H9 (cell line): ENCODE data around the gene PLP2. TPM values are rescaled to one million over a fixed set of nuclear protein-coding genes. Genes with fewer than 3 reads are reported as not detected.

Experiments used
- DNase-seq: peaks from one replicate; pipeline ENCODE4 v3.0.0-alpha.2; 2017
- H2AFZ ChIP-seq: one replicate; pipeline ENCODE4 v1.6.1; 2013; ENCODE audit warnings: mild to moderate bottlenecking, low read length, control low read depth, moderate library complexity
- H2AK5ac ChIP-seq: 2 replicates; pipeline ENCODE4 v1.6.1; 2013; ENCODE audit warnings: low read length, control low read depth, mixed read lengths; ENCODE audit not compliant: insufficient read length
- H2BK120ac ChIP-seq: one replicate; pipeline ENCODE4 v1.6.1; 2013; ENCODE audit warnings: low read depth, mild to moderate bottlenecking, low read length, control low read depth, inconsistent platforms; ENCODE audit not compliant: poor library complexity, severe bottlenecking
- H2BK12ac ChIP-seq: 2 replicates; pipeline ENCODE4 v1.6.1; 2013; ENCODE audit warnings: low read length, control low read depth, mixed read lengths, low read depth; ENCODE audit not compliant: insufficient read length
- H2BK15ac ChIP-seq: 2 replicates; pipeline ENCODE4 v1.6.1; 2013; ENCODE audit warnings: low read depth, low read length, control low read depth
- H2BK20ac ChIP-seq: one replicate; pipeline ENCODE4 v1.6.1; 2013; ENCODE audit warnings: low read depth, mild to moderate bottlenecking, low read length, control low read depth, inconsistent platforms; ENCODE audit not compliant: poor library complexity, severe bottlenecking
- H2BK5ac ChIP-seq: 2 replicates; pipeline ENCODE4 v1.6.1; 2013; ENCODE audit warnings: low read length, control low read depth, mixed read lengths; ENCODE audit not compliant: insufficient read length
- H3K14ac ChIP-seq: 2 replicates; pipeline ENCODE4 v1.6.1; 2013; ENCODE audit warnings: low read length, control low read depth; ENCODE audit not compliant: insufficient read depth
- H3K18ac ChIP-seq: 2 replicates; pipeline ENCODE4 v1.6.1; 2013; ENCODE audit warnings: low read depth, mild to moderate bottlenecking, mixed read lengths, low read length, control low read depth; ENCODE audit not compliant: insufficient read length
- H3K23ac ChIP-seq: 2 replicates; pipeline ENCODE4 v1.6.1; 2013; ENCODE audit warnings: low read length, control low read depth, mixed read lengths, low read depth; ENCODE audit not compliant: insufficient read length
- H3K23me2 ChIP-seq: 2 replicates; pipeline ENCODE4 v1.6.1; 2013; ENCODE audit warnings: low read depth, mild to moderate bottlenecking, mixed read lengths, low read length, control low read depth; ENCODE audit not compliant: insufficient read length, poor library complexity, severe bottlenecking
- H3K27ac ChIP-seq: 2 replicates; pipeline ENCODE4 v1.5.1; 2013; ENCODE audit warnings: low read length, control low read depth, mixed read lengths, low read depth; ENCODE audit not compliant: insufficient read length
- H3K27me3 ChIP-seq: 2 replicates; pipeline ENCODE4 v1.6.1; 2013; ENCODE audit warnings: low read length, control low read depth, inconsistent platforms; ENCODE audit not compliant: insufficient read depth
- H3K4ac ChIP-seq: 2 replicates; pipeline ENCODE4 v1.6.1; 2013; ENCODE audit warnings: low read depth, mild to moderate bottlenecking, control low read depth, inconsistent platforms, low read length, moderate library complexity
- H3K4me1 ChIP-seq: 2 replicates; pipeline ENCODE4 v1.6.1; 2013; ENCODE audit warnings: low read length, control low read depth, inconsistent platforms; ENCODE audit not compliant: insufficient read depth
- H3K4me2 ChIP-seq: 2 replicates; pipeline ENCODE4 v1.6.1; 2013; ENCODE audit warnings: low read length, control low read depth, mixed read lengths; ENCODE audit not compliant: insufficient read length, insufficient read depth
- H3K56ac ChIP-seq: 2 replicates; pipeline ENCODE4 v1.6.1; 2013; ENCODE audit warnings: low read depth, mild to moderate bottlenecking, mixed read lengths, low read length, control low read depth; ENCODE audit not compliant: insufficient read length
- H3K79me1 ChIP-seq: 2 replicates; pipeline ENCODE4 v1.6.1; 2013; ENCODE audit warnings: low read depth, mild to moderate bottlenecking, moderate library complexity, low read length, control low read depth, inconsistent platforms; ENCODE audit not compliant: insufficient read depth, poor library complexity, severe bottlenecking
- H3K79me2 ChIP-seq: 2 replicates; pipeline ENCODE4 v1.6.1; 2013; ENCODE audit warnings: low read length, control low read depth, inconsistent platforms; ENCODE audit not compliant: insufficient read depth
- H3K9ac ChIP-seq: 2 replicates; pipeline ENCODE4 v1.6.1; 2013; ENCODE audit warnings: low read length, control low read depth, mixed read lengths; ENCODE audit not compliant: insufficient read length; ENCODE audit errors: extremely low read depth
- H3K9me3 ChIP-seq: one replicate; pipeline ENCODE4 v1.6.1; 2013; ENCODE audit warnings: low read depth, low read length, inconsistent platforms; ENCODE audit not compliant: control insufficient read depth
- H3T11ph ChIP-seq: one replicate; pipeline ENCODE4 v1.6.1; 2013; ENCODE audit warnings: mild to moderate bottlenecking, low read length, control low read depth, inconsistent platforms
- H4K20me1 ChIP-seq: one replicate; pipeline ENCODE4 v1.6.1; 2013; ENCODE audit not compliant: control insufficient read depth, insufficient read length, insufficient read depth
- H4K5ac ChIP-seq: 2 replicates; pipeline ENCODE4 v1.6.1; 2013; ENCODE audit warnings: low read depth, mild to moderate bottlenecking, mixed read lengths, low read length, control low read depth; ENCODE audit not compliant: insufficient read length
- H4K8ac ChIP-seq: replicated peaks from 2 replicates; pipeline ENCODE4 v1.6.1; 2013; ENCODE audit warnings: low read length, control low read depth, mixed read lengths, low read depth; ENCODE audit not compliant: insufficient read length
- H4K91ac ChIP-seq: 2 replicates; pipeline ENCODE4 v1.6.1; 2013; ENCODE audit warnings: low read depth, mild to moderate bottlenecking, moderate library complexity, mixed read lengths, low read length, control low read depth; ENCODE audit not compliant: insufficient read length
- H3K27ac Mint-ChIP-seq, 3 experiments: 2 replicates in 2 of 3; 3 replicates in 1 of 3; pipeline ENCODE4 v1.8.0; 2020 to 2021; ENCODE audit warnings: mixed read lengths in 3 of 3, mild to moderate bottlenecking in 1 of 3, moderate library complexity in 1 of 3
- H3K27me3 Mint-ChIP-seq: 2 replicates; pipeline ENCODE4 v1.8.0; 2021; ENCODE audit warnings: low read depth, mild to moderate bottlenecking, moderate library complexity, mixed read lengths
- H3K36me3 Mint-ChIP-seq, 3 experiments: 2 replicates in 2 of 3; 3 replicates in 1 of 3; pipeline ENCODE4 v1.8.0; 2020 to 2021; ENCODE audit warnings: low read depth in 3 of 3, mixed read lengths in 3 of 3; ENCODE audit not compliant: insufficient read depth in 1 of 3
- H3K4me1 Mint-ChIP-seq, 2 experiments: 2 replicates each; pipeline ENCODE4 v1.8.0; 2020; ENCODE audit warnings: mixed read lengths in 2 of 2
- H3K4me3 Mint-ChIP-seq, 2 experiments: 2 replicates in 1 of 2; 3 replicates in 1 of 2; pipeline ENCODE4 v1.8.0; 2020 to 2021; ENCODE audit warnings: mild to moderate bottlenecking in 2 of 2, mixed read lengths in 2 of 2, moderate library complexity in 1 of 2
- H3K9me3 Mint-ChIP-seq, 2 experiments: 2 replicates in 1 of 2; 3 replicates in 1 of 2; pipeline ENCODE4 v1.8.0; 2020; ENCODE audit warnings: mild to moderate bottlenecking in 2 of 2, mixed read lengths in 2 of 2, moderate library complexity in 1 of 2
- CTCF ChIP-seq: fragments of 200-600 bp; sonication (generic); conservative IDR thresholded peaks from 3 replicates; pipeline ENCODE4 v1.8.0; 2021; ENCODE audit warnings: antibody characterized with exemption, mild to moderate bottlenecking
- WGBS: extraction: QIAGEN DNeasy Blood & Tissue Kit; methylation state at CpG from one replicate; pipeline ENCODE4 v1.1.7; 2013; ENCODE audit warnings: missing lambda C conversion rate, low lambda C conversion rate, mixed read lengths; ENCODE audit not compliant: insufficient read length; ENCODE audit errors: extremely low coverage; 5-methylcytosine and 5-hydroxymethylcytosine counted together
- total RNA-seq: library from RNA; stranded (reverse); gene quantifications from 2 replicates; pipeline ENCODE4 v1.2.1, GENCODE V29; 2021

Gene PLP2
- total RNA-seq, 1 experiment from 2014 or later: 11.7 TPM

- no peak for DNase-seq
- Mint-ChIP-seq H3K36me3 (peaks cover 0 to 4% (median 2%) of the 10 kb centered on the region in 3 experiments; a peak in 2 of 7 replicates), H3K27me3 (peaks cover 30% of the 10 kb centered on the region), H3K9me3 (peaks cover 58 to 67% of the 10 kb centered on the region in 2 experiments), H3K27ac (no peak overlapping the region), H3K4me1 (peaks cover 4 to 15% of the 10 kb centered on the region in 2 experiments), H3K4me3 (peak overlapping the region in 1 of 2 experiments; percentile 28; a peak in 1 of 5 replicates)
- WGBS: no CpG with 5 or more reads among the region's 5 CpGs
- Histone ChIP-seq H2BK5ac (no peak overlapping the region), H3K27ac (no peak overlapping the region), H4K91ac (no peak overlapping the region), H3K4me1 (no peaks in the 10 kb centered on the region), H2BK120ac (no peak overlapping the region), H4K5ac (no peak overlapping the region), H3K18ac (no peak overlapping the region), H3T11ph (no peak overlapping the region), H4K20me1 (no peaks in the 10 kb centered on the region), H3K79me1 (no peaks in the 10 kb centered on the region), H3K23ac (no peak overlapping the region), H2AFZ (no peak overlapping the region), H3K27me3 (no peaks in the 10 kb centered on the region; the same call in 1 of the 2 replicates), H3K79me2 (no peaks in the 10 kb centered on the region), H3K4ac (no peak overlapping the region), H3K14ac (no peak overlapping the region), H2BK15ac (no peak overlapping the region), H4K8ac (no peak overlapping the region), H2BK12ac (no peak overlapping the region), H3K9ac (no peak overlapping the region), H3K4me2 (no peak overlapping the region), H2AK5ac (no peak overlapping the region), H3K9me3 (peaks cover 16% of the 10 kb centered on the region), H3K56ac (no peak overlapping the region), H2BK20ac (no peak overlapping the region), H3K23me2 (peaks cover 6% of the 10 kb centered on the region)
- TF ChIP-seq CTCF: no peak
Measured at GRCh38 chrX:49161632-49162031, 10.1 kb upstream of the PLP2 start.
